Astrocyte (in vitro differentiated cells and primary cell): ENCODE results near the gene ACACA. TPM values are rescaled to one million over a fixed set of nuclear protein-coding genes. Genes with fewer than 3 reads are reported as not detected.
A peak's percentile ranks its signal among the peaks of the same experiment; 100 is the strongest.

Experiments
- DNase-seq: peaks from one replicate; pipeline ENCODE4 v3.0.0-alpha.2; 2010; ENCODE audit warnings: low read depth
- FAIRE-seq: peaks from 2 replicates; lab custom pipeline; 2011; peaks lifted over from hg19 to GRCh38; lab: Jason Lieb, UNC
- H2AFZ ChIP-seq: 2 replicates; pipeline ENCODE4 v1.6.0; 2012; ENCODE audit warnings: low read depth, low read length, inconsistent platforms
- H3K27ac ChIP-seq: 2 replicates; pipeline ENCODE4 v1.5.1; 2011; ENCODE audit warnings: low read depth, low read length, inconsistent platforms
- H3K27me3 ChIP-seq: 2 replicates; pipeline ENCODE4 v1.6.0; 2011; ENCODE audit warnings: low read length, inconsistent platforms; ENCODE audit not compliant: insufficient read depth
- H3K36me3 ChIP-seq: 2 replicates; pipeline ENCODE4 v1.5.1; 2011; ENCODE audit warnings: low read length, inconsistent platforms; ENCODE audit not compliant: insufficient read depth
- H3K4me1 ChIP-seq: 2 replicates; pipeline ENCODE4 v1.5.1; 2011; ENCODE audit warnings: low read length, inconsistent platforms; ENCODE audit not compliant: insufficient read depth
- H3K4me2 ChIP-seq: 2 replicates; pipeline ENCODE4 v1.6.0; 2012; ENCODE audit warnings: low read length, inconsistent platforms
- H3K4me3 ChIP-seq: 2 replicates; pipeline ENCODE4 v1.5.1; 2011; ENCODE audit warnings: low read depth, mild to moderate bottlenecking, low read length, inconsistent platforms; ENCODE audit not compliant: insufficient read depth
- H3K79me2 ChIP-seq: 2 replicates; pipeline ENCODE4 v1.6.0; 2012; ENCODE audit warnings: mild to moderate bottlenecking, low read length, inconsistent platforms; ENCODE audit not compliant: insufficient read depth
- H3K9ac ChIP-seq: 2 replicates; pipeline ENCODE4 v1.6.0; 2012; ENCODE audit warnings: mild to moderate bottlenecking, low read length, inconsistent platforms
- H3K9me3 ChIP-seq: 2 replicates; pipeline ENCODE4 v1.5.1; 2012; ENCODE audit warnings: low read depth, mild to moderate bottlenecking, low read length, inconsistent platforms; ENCODE audit not compliant: insufficient read depth
- H4K20me1 ChIP-seq: 2 replicates; pipeline ENCODE4 v1.6.0; 2012; ENCODE audit warnings: low read length, inconsistent platforms; ENCODE audit not compliant: insufficient read depth
- H3K27ac Mint-ChIP-seq: one replicate; pipeline ENCODE4 v1.8.0; 2021; ENCODE audit warnings: mild to moderate bottlenecking, mixed read lengths; ENCODE audit not compliant: unreplicated experiment
- H3K27me3 Mint-ChIP-seq: one replicate; pipeline ENCODE4 v1.8.0; 2021; ENCODE audit warnings: low read depth, mixed read lengths; ENCODE audit not compliant: unreplicated experiment
- H3K36me3 Mint-ChIP-seq: one replicate; pipeline ENCODE4 v1.8.0; 2021; ENCODE audit warnings: low read depth, mixed read lengths; ENCODE audit not compliant: unreplicated experiment
- H3K4me1 Mint-ChIP-seq: one replicate; pipeline ENCODE4 v1.8.0; 2021; ENCODE audit warnings: low read depth, mixed read lengths; ENCODE audit not compliant: unreplicated experiment
- H3K4me3 Mint-ChIP-seq: one replicate; pipeline ENCODE4 v1.8.0; 2021; ENCODE audit warnings: mild to moderate bottlenecking, moderate library complexity, mixed read lengths; ENCODE audit not compliant: unreplicated experiment
- H3K9me3 Mint-ChIP-seq: one replicate; pipeline ENCODE4 v1.8.0; 2021; ENCODE audit warnings: mild to moderate bottlenecking, mixed read lengths; ENCODE audit not compliant: unreplicated experiment
- CTCF ChIP-seq: IDR thresholded peaks from 2 replicates; pipeline ENCODE4 v1.5.1; 2011; ENCODE audit warnings: low read depth, mild to moderate bottlenecking, inconsistent platforms, low read length, moderate library complexity; ENCODE audit not compliant: insufficient read depth
- EZH2 ChIP-seq: IDR thresholded peaks from 2 replicates; pipeline ENCODE4 v1.6.1; 2012; ENCODE audit warnings: mild to moderate bottlenecking, low read length, inconsistent platforms; ENCODE audit not compliant: insufficient read depth
- total RNA-seq: library from RNA; stranded (reverse); gene quantifications from 2 replicates; pipeline ENCODE4 v1.2.1, GENCODE V29; 2021

Gene ACACA
- total RNA-seq, 1 donor from 2014 or later = 88.3 TPM

GRCh38 chr17:37391146-37391545 lies 15.5 kb downstream of the ACACA start:
- no peak overlapping the region for H3K27ac Mint-ChIP-seq
- H3K4me2 ChIP-seq = peak overlapping the region; percentile 67
- H3K79me2 ChIP-seq = no peaks in the 10 kb centered on the region
- peaks cover 24% of the 10 kb centered on the region for H3K4me1 ChIP-seq
- FAIRE-seq = no peak
- no peak overlapping the region for H3K4me3 Mint-ChIP-seq
- H3K9ac ChIP-seq = no peak overlapping the region
- H3K9me3 ChIP-seq = no peaks in the 10 kb centered on the region
- H3K9me3 Mint-ChIP-seq = no peaks in the 10 kb centered on the region
- H3K27ac ChIP-seq = peak overlapping the region; percentile 37
- peaks cover 3% of the 10 kb centered on the region for H4K20me1 ChIP-seq
- no peak overlapping the region for H3K4me3 ChIP-seq
- H3K4me1 Mint-ChIP-seq = peaks cover 22% of the 10 kb centered on the region
- DNase-seq = no peak
- no peaks in the 10 kb centered on the region for H3K36me3 ChIP-seq
- no peak overlapping the region for H2AFZ ChIP-seq
- H3K27me3 Mint-ChIP-seq = no peaks in the 10 kb centered on the region
- no peaks in the 10 kb centered on the region for H3K27me3 ChIP-seq
- no peaks in the 10 kb centered on the region for H3K36me3 Mint-ChIP-seq
- TF ChIP-seq EZH2 = no peak
- TF ChIP-seq CTCF = no peak

- H3K4me3 Mint-ChIP-seq = no peak overlapping the region
- Histone ChIP-seq H3K9me3 (no peaks in the 10 kb centered on the region), H3K4me1 (peaks cover 24% of the 10 kb centered on the region), H3K79me2 (no peaks in the 10 kb centered on the region), H3K36me3 (no peaks in the 10 kb centered on the region), H3K9ac (no peak overlapping the region), H3K27me3 (no peaks in the 10 kb centered on the region), H2AFZ (no peak overlapping the region), H3K4me2 (no peak overlapping the region), H3K27ac (no peak overlapping the region), H3K4me3 (no peak overlapping the region), H4K20me1 (peaks cover 3% of the 10 kb centered on the region)
- H3K36me3 Mint-ChIP-seq = no peaks in the 10 kb centered on the region
- no peak overlapping the region for H3K27ac Mint-ChIP-seq
- H3K9me3 Mint-ChIP-seq = no peaks in the 10 kb centered on the region
- TF ChIP-seq EZH2 (no peak), CTCF (no peak)
- H3K27me3 Mint-ChIP-seq = no peaks in the 10 kb centered on the region
- FAIRE-seq (no peak), DNase-seq (no peak)
- H3K4me1 Mint-ChIP-seq = peaks cover 22% of the 10 kb centered on the region
Measured at GRCh38 chr17:37389160-37389559, 17.5 kb downstream of the ACACA start.

- Mint-ChIP-seq H3K27me3 (no peaks in the 10 kb centered on the region), H3K4me3 (no peak overlapping the region), H3K27ac (no peak overlapping the region), H3K9me3 (no peaks in the 10 kb centered on the region), H3K4me1 (peaks cover 22% of the 10 kb centered on the region), H3K36me3 (no peaks in the 10 kb centered on the region)
- Histone ChIP-seq H3K4me1 (peaks cover 24% of the 10 kb centered on the region), H3K9ac (peak overlapping the region; percentile 18), H3K27me3 (no peaks in the 10 kb centered on the region), H3K9me3 (no peaks in the 10 kb centered on the region), H3K36me3 (no peaks in the 10 kb centered on the region), H4K20me1 (peaks cover 3% of the 10 kb centered on the region), H3K27ac (no peak overlapping the region), H3K4me3 (no peak overlapping the region), H2AFZ (no peak overlapping the region), H3K4me2 (no peak overlapping the region), H3K79me2 (no peaks in the 10 kb centered on the region)
- no peak for TF ChIP-seq CTCF
- TF ChIP-seq EZH2 = no peak
- FAIRE-seq (no peak), DNase-seq (peak; percentile 65)
Measured at GRCh38 chr17:37388266-37388665, 18.4 kb downstream of the ACACA start.
